GM10266 (cell line): ENCODE data around the gene CCR3.

Experiments used
- DNase-seq: peaks from one replicate; pipeline ENCODE4 v3.0.0; 2012; ENCODE audit errors: extremely low spot score
- CTCF ChIP-seq: IDR thresholded peaks from 2 replicates; pipeline ENCODE4 v1.5.1; 2012; ENCODE audit warnings: mild to moderate bottlenecking, low read depth; ENCODE audit not compliant: control insufficient read depth, insufficient read depth; ENCODE audit errors: missing control alignments

Gene CCR3

GRCh38 chr3:46272028-46272451, 29.8 kb downstream of the CCR3 start:
- no peak for DNase-seq
- TF ChIP-seq CTCF = no peak

GRCh38 chr3:46276497-46277099, 34.3 kb downstream of the CCR3 start:
- peak; percentile 79 for TF ChIP-seq CTCF
- peak; percentile 54 for DNase-seq

- DNase-seq = no peak
- no peak for TF ChIP-seq CTCF
These were observed 35.2 kb downstream of the CCR3 start for GRCh38 chr3:46277476-46277875.

GRCh38 chr3:46278816-46279672, 36.8 kb downstream of the CCR3 start:
- no peak for DNase-seq
- no peak for TF ChIP-seq CTCF

GRCh38 chr3:46280105-46280797, 38.0 kb downstream of the CCR3 start:
- DNase-seq = no peak
- TF ChIP-seq CTCF = no peak

GRCh38 chr3:46281551-46281950, 39.3 kb downstream of the CCR3 start:
- TF ChIP-seq CTCF = no peak
- DNase-seq = no peak
